Endothelial cell of umbilical vein (primary cell): ENCODE results near the gene CCBE1. TPM values are rescaled to one million over a fixed set of nuclear protein-coding genes. Genes with fewer than 3 reads are reported as not detected.

Experiments
- BruUV-seq: library from RNA; stranded (reverse); fragments of 400-500 nt; replicated peaks from 2 replicates; lab custom pipeline; 2021; lab: Mats Ljungman, UMichigan
- CTCF ChIA-PET: fragments of 300-600, 350-600 bp; sonication (Branson Sonifier 250); formaldehyde crosslinking; loops from one replicate; lab custom pipeline; 2021; ENCODE audit warnings: antibody characterized with exemption, inconsistent platforms; lab: Charles Lee
- POLR2A ChIA-PET: fragments of 300-600, 350-600 bp; sonication (Branson Sonifier 250); formaldehyde crosslinking; loops from one replicate; lab custom pipeline; 2021; ENCODE audit warnings: antibody characterized with exemption, inconsistent platforms; lab: Charles Lee
- DNase-seq: peaks from one replicate; pipeline ENCODE4 v3.0.0-alpha.2; 2011; ENCODE audit warnings: low read depth, low spot score
- FAIRE-seq: peaks from 2 replicates; lab custom pipeline; 2011; peaks lifted over from hg19 to GRCh38; lab: Jason Lieb, UNC
- H2AFZ ChIP-seq: 2 replicates; pipeline ENCODE4 v1.6.0; 2012; ENCODE audit warnings: low read depth, low read length, control low read depth, inconsistent platforms
- H3K27ac ChIP-seq: 2 replicates; pipeline ENCODE4 v1.5.1; 2011; ENCODE audit warnings: low read depth, mild to moderate bottlenecking, control low read depth, low read length, moderate library complexity; ENCODE audit not compliant: insufficient read depth
- H3K27me3 ChIP-seq, 2 experiments: 2 replicates each; pipeline versions ENCODE4 v1.6.0 to v1.6.1; 2011; ENCODE audit warnings: low read length in 2 of 2, mixed read lengths in 1 of 2; ENCODE audit not compliant: control insufficient read depth in 2 of 2, insufficient read depth in 2 of 2
- H3K36me3 ChIP-seq, 2 experiments: 2 replicates in 1 of 2; 3 replicates in 1 of 2; pipeline ENCODE4 v1.5.1; 2011; ENCODE audit warnings: low read length in 2 of 2, mild to moderate bottlenecking in 1 of 2, moderate library complexity in 1 of 2; ENCODE audit not compliant: control insufficient read depth in 2 of 2, insufficient read depth in 2 of 2; ENCODE audit errors: extremely low read depth in 1 of 2
- H3K4me1 ChIP-seq: 3 replicates; pipeline ENCODE4 v1.5.1; 2011; ENCODE audit warnings: mild to moderate bottlenecking, low read length; ENCODE audit not compliant: control insufficient read depth, insufficient read depth; ENCODE audit errors: extremely low read depth
- H3K4me2 ChIP-seq: 2 replicates; pipeline ENCODE4 v1.6.1; 2011; ENCODE audit warnings: low read length, control low read depth, mixed read lengths; ENCODE audit not compliant: insufficient read depth
- H3K4me3 ChIP-seq, 3 experiments: fragments of 200-600 bp in 1 of 3; sonication (generic), shearing (Covaris generic) in 1 of 3; replicated peaks in 1 of 3; 2 replicates each; pipeline ENCODE4 v1.5.1; 2011 to 2016; ENCODE audit warnings: control low read depth in 3 of 3, low read length in 3 of 3, mild to moderate bottlenecking in 2 of 3, inconsistent platforms in 1 of 3, low read depth in 1 of 3, moderate library complexity in 1 of 3; ENCODE audit not compliant: insufficient read depth in 1 of 3
- H3K79me2 ChIP-seq: 2 replicates; pipeline ENCODE4 v1.6.0; 2012; ENCODE audit warnings: low read length, inconsistent platforms; ENCODE audit not compliant: control insufficient read depth, insufficient read depth
- H3K9ac ChIP-seq: replicated peaks from 2 replicates; pipeline ENCODE3; 2011; ENCODE audit warnings: low read length, control low read depth; ENCODE audit not compliant: insufficient read depth; ENCODE audit errors: extremely low read depth
- H3K9me1 ChIP-seq: replicated peaks from 3 replicates; pipeline ENCODE4 v1.6.0; 2011; ENCODE audit warnings: mild to moderate bottlenecking, low read length; ENCODE audit not compliant: control insufficient read depth, insufficient read depth; ENCODE audit errors: extremely low read depth
- H3K9me3 ChIP-seq: replicated peaks from 2 replicates; pipeline ENCODE4 v1.5.1; 2012; ENCODE audit warnings: low read length, inconsistent platforms; ENCODE audit not compliant: control insufficient read depth, insufficient read depth
- H4K20me1 ChIP-seq: replicated peaks from 2 replicates; pipeline ENCODE3; 2011; ENCODE audit warnings: mild to moderate bottlenecking, low read length; ENCODE audit not compliant: control insufficient read depth, insufficient read depth; ENCODE audit errors: extremely low read depth
- EZH2 ChIP-seq: IDR thresholded peaks from 2 replicates; pipeline ENCODE4 v1.6.1; 2012; ENCODE audit warnings: borderline replicate concordance, low read depth, mild to moderate bottlenecking, moderate library complexity, low read length, inconsistent platforms; ENCODE audit not compliant: severe bottlenecking
- FOS ChIP-seq: IDR thresholded peaks from 2 replicates; pipeline ENCODE4 v1.6.1; 2011; ENCODE audit warnings: mild to moderate bottlenecking, low read length, moderate library complexity, borderline replicate concordance; ENCODE audit not compliant: insufficient read depth
- GATA2 ChIP-seq: IDR thresholded peaks from 2 replicates; pipeline ENCODE4 v1.7.0; 2011; ENCODE audit warnings: low read depth, mild to moderate bottlenecking, moderate library complexity, mixed read lengths, low read length; ENCODE audit not compliant: insufficient read length, insufficient read depth
- JUN ChIP-seq: IDR thresholded peaks from 2 replicates; pipeline ENCODE4 v1.6.1; 2011; ENCODE audit warnings: borderline replicate concordance, low read depth; ENCODE audit not compliant: insufficient read length, insufficient read depth
- MAX ChIP-seq: IDR thresholded peaks from 2 replicates; pipeline ENCODE4 v1.6.1; 2011; ENCODE audit not compliant: insufficient read depth, insufficient read length
- POLR2A ChIP-seq: IDR thresholded peaks from 2 replicates; pipeline ENCODE4 v1.6.1; 2012; ENCODE audit warnings: low read depth, mild to moderate bottlenecking, control low read depth, low read length
- POLR2AphosphoS5 ChIP-seq: IDR thresholded peaks from 2 replicates; pipeline ENCODE4 v1.6.1; 2012; ENCODE audit warnings: low read depth, mild to moderate bottlenecking, control low read depth, low read length, moderate library complexity; ENCODE audit not compliant: insufficient read depth
- dilution Hi-C: fragments of 300-500 bp; cut with MboI; formaldehyde crosslinking; loops from one replicate; pipeline ENCODE4 v1.15.0; 2019; ENCODE audit warnings: low sequenced_read_pairs; ENCODE audit not compliant: extremely low pct_ligation_motif_present
- intact Hi-C: fragments of 100-400 bp; cut with micrococcal nuclease; formaldehyde crosslinking; loops from one replicate; pipeline ENCODE4 v1.10.0; 2022
- polyA plus RNA-seq, 4 experiments: library from polyadenylated mRNA; depleted of rRNA in 3 of 4; stranded (reverse) in 3 of 4; unstranded in 1 of 4; fragments of >200 nt; gene quantifications; 2 replicates each; pipeline versions ENCODE4 v1.2.1 to v1.2.3, GENCODE V29; 2011 to 2012; ENCODE audit warnings: missing spikeins in 1 of 4
- total RNA-seq: library from RNA; stranded (reverse); gene quantifications from 2 replicates; pipeline ENCODE4 v1.2.3, GENCODE V29; 2021
- TF ChIP-seq, protein P1 (sequence below), 2 donors: IDR thresholded peaks; 1 replicate in 1 of 2; 2 replicates in 1 of 2; pipeline ENCODE4 v1.5.1; 2011; ENCODE audit warnings: low read length in 2 of 2, mild to moderate bottlenecking in 2 of 2, moderate library complexity in 2 of 2, control low read depth in 1 of 2, inconsistent platforms in 1 of 2, low read depth in 1 of 2; ENCODE audit not compliant: insufficient read depth in 1 of 2; ENCODE audit errors: extremely low read depth in 1 of 2

Gene CCBE1
- total and polyA plus RNA-seq, 2 donors (not counting 3 experiments of a cell fraction or from before 2014, with no cell fraction given), result 0.04 TPM; not detected in 1

DNA sequence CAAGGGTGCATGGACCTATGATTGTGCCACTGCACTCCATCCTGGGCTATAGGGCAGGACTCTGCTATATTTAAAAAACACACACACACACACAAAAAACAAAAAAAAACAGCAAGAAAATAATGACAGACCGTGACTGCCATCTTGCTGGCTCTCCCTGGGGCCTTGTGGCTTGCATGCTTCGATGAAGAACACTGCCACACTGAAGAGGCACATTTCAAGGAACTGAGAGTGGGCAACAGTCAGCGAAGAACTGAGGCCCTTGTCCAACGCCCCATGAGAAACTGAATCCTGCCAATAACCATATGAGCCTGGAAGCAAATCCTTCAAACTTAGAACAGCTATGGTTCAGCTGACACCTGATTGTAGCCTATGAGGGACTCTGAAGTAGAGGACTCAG is 158.1 kb downstream of the CCBE1 start:
- Histone ChIP-seq H3K79me2 (no peaks in the 10 kb centered on the region), H3K27ac (no peak overlapping the region), H2AFZ (no peak overlapping the region), H3K27me3 (no peaks in the 10 kb centered on the region), H3K4me1 (no peaks in the 10 kb centered on the region), H3K9ac (no peak overlapping the region), H4K20me1 (no peaks in the 10 kb centered on the region), H3K4me3 (no peak overlapping the region), H3K4me2 (no peak overlapping the region), H3K9me1 (no peaks in the 10 kb centered on the region), H3K9me3 (no peaks in the 10 kb centered on the region), H3K36me3 (no peaks in the 10 kb centered on the region)
- DNase-seq (no peak), FAIRE-seq (no peak)
- no TSS peak for BruUV-seq
- dilution Hi-C loops (no loop called here), intact Hi-C loops (no loop called here)
- ChIA-PET POLR2A (no interaction called here), CTCF (no interaction called here)
- no peak for TF ChIP-seq MAX
- TF ChIP-seq EZH2, result no peak
- TF ChIP-seq, protein P1, sequence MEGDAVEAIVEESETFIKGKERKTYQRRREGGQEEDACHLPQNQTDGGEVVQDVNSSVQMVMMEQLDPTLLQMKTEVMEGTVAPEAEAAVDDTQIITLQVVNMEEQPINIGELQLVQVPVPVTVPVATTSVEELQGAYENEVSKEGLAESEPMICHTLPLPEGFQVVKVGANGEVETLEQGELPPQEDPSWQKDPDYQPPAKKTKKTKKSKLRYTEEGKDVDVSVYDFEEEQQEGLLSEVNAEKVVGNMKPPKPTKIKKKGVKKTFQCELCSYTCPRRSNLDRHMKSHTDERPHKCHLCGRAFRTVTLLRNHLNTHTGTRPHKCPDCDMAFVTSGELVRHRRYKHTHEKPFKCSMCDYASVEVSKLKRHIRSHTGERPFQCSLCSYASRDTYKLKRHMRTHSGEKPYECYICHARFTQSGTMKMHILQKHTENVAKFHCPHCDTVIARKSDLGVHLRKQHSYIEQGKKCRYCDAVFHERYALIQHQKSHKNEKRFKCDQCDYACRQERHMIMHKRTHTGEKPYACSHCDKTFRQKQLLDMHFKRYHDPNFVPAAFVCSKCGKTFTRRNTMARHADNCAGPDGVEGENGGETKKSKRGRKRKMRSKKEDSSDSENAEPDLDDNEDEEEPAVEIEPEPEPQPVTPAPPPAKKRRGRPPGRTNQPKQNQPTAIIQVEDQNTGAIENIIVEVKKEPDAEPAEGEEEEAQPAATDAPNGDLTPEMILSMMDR (IDR thresholded peaks at IDR 0.05; ENCODE audit: extremely low read depth in 1 of 2, insufficient read depth in 1 of 2, low read depth in 1 of 2, low read length in 2 of 2), result no peak
- no peak for TF ChIP-seq POLR2AphosphoS5
- no peak for TF ChIP-seq POLR2A
- no peak for TF ChIP-seq FOS
- TF ChIP-seq GATA2, result no peak
- no peak for TF ChIP-seq JUN
